Prostate gland (tissue), 2 donors: Measurements from ENCODE around the gene MORC1. TPM values are rescaled to one million over a fixed set of nuclear protein-coding genes. Genes with fewer than 3 reads are reported as not detected.

Experiments
- DNase-seq: peaks from one replicate; pipeline ENCODE4 v3.0.0-alpha.2; 2019; ENCODE audit warnings: low spot score
- H3K27ac ChIP-seq, 2 donors: fragments of 200-600 bp; sonication (generic); 2 replicates each; pipeline ENCODE4 v1.5.1; 2017 to 2019
- H3K27me3 ChIP-seq: fragments of 200-600 bp; sonication (generic); replicated peaks from 2 replicates; pipeline ENCODE4 v1.5.1; 2019; ENCODE audit not compliant: insufficient read depth
- H3K36me3 ChIP-seq, 2 donors: fragments of 200-600 bp; sonication (generic); 1 replicate in 1 of 2; 2 replicates in 1 of 2; pipeline versions ENCODE4 v1.5.1 to v1.8.1; 2017 to 2019
- H3K4me1 ChIP-seq: fragments of 200-600 bp; sonication (generic); replicated peaks from 2 replicates; pipeline ENCODE4 v1.5.1; 2019
- H3K4me3 ChIP-seq, 2 donors: fragments of 200-600 bp; sonication (generic); 2 replicates each; pipeline ENCODE4 v1.5.1; 2017 to 2019
- H3K9me3 ChIP-seq: fragments of 200-600 bp; sonication (generic); 2 replicates; pipeline ENCODE4 v1.5.1; 2017
- CTCF ChIP-seq, 4 experiments: fragments of 200-600 bp in 2 of 4; fragments of 450-650 bp in 2 of 4; sonication (generic) in 2 of 4; IDR thresholded peaks; 1 replicate in 3 of 4; 2 replicates in 1 of 4; pipeline ENCODE4 v1.5.1; 2016 to 2019; ENCODE audit warnings: antibody characterized with exemption in 4 of 4, mild to moderate bottlenecking in 2 of 4, moderate library complexity in 2 of 4
- POLR2A ChIP-seq: fragments of 450-650 bp; IDR thresholded peaks from one replicate; pipeline ENCODE4 v1.6.1; 2016; ENCODE audit warnings: antibody characterized with exemption, mild to moderate bottlenecking
- POLR2AphosphoS5 ChIP-seq: sonication (generic); formaldehyde crosslinking; IDR thresholded peaks from one replicate; pipeline ENCODE4 v1.6.1; 2017; ENCODE audit warnings: antibody characterized with exemption
- WGBS: methylation state at CpG from one replicate; pipeline ENCODE4 v1.1.5; 2018; 5-methylcytosine and 5-hydroxymethylcytosine counted together
- intact Hi-C: fragments of 100-400 bp; cut with DNase I; formaldehyde crosslinking; loops from one replicate; pipeline ENCODE4 v1.14.2; 2022
- total RNA-seq, 2 donors: library from RNA; depleted of rRNA; stranded (reverse); fragments of >200 nt; gene quantifications; one replicate each; pipeline ENCODE4 v1.1.0, GENCODE V29; 2016

The MORC1 gene
- total RNA-seq, 2 donors from 2014 or later = 6.6 TPM; not detected in 1

GRCh38 chr3:109059264-109059663, 58.7 kb downstream of the MORC1 start:
- intact Hi-C loops = no loop called here
- Histone ChIP-seq H3K27ac (no peak overlapping the region), H3K4me1 (no peaks in the 10 kb centered on the region), H3K4me3 (no peak overlapping the region), H3K36me3 (no peaks in the 10 kb centered on the region), H3K27me3 (no peaks in the 10 kb centered on the region), H3K9me3 (no peaks in the 10 kb centered on the region)
- 27% methylated on average over 5 of the region's 5 CpGs for WGBS
- no peak for TF ChIP-seq POLR2AphosphoS5
- no peak for TF ChIP-seq POLR2A
- no peak for TF ChIP-seq CTCF (IDR thresholded peaks at IDR 0.05)
- no peak for DNase-seq

GRCh38 chr3:109057616-109058015, 60.3 kb downstream of the MORC1 start:
- H3K4me3 ChIP-seq = no peak overlapping the region
- DNase-seq = no peak
- 63% methylated on average over 3 of the region's 3 CpGs for WGBS
- intact Hi-C loops = no loop called here
- no peaks in the 10 kb centered on the region for H3K27me3 ChIP-seq
- no peaks in the 10 kb centered on the region for H3K4me1 ChIP-seq
- no peak overlapping the region for H3K27ac ChIP-seq
- TF ChIP-seq CTCF (IDR thresholded peaks at IDR 0.05) (no peak), POLR2A (no peak), POLR2AphosphoS5 (no peak)
- no peaks in the 10 kb centered on the region for H3K36me3 ChIP-seq
- H3K9me3 ChIP-seq = no peaks in the 10 kb centered on the region

- WGBS = 91% methylated on average over 3 of the region's 3 CpGs
- H3K4me3 ChIP-seq = no peak overlapping the region
- H3K4me1 ChIP-seq = no peaks in the 10 kb centered on the region
- H3K36me3 ChIP-seq = no peaks in the 10 kb centered on the region
- no peak for TF ChIP-seq POLR2A
- TF ChIP-seq CTCF (IDR thresholded peaks at IDR 0.05) = no peak
- no peak for TF ChIP-seq POLR2AphosphoS5
- H3K27ac ChIP-seq = no peak overlapping the region
- intact Hi-C loops = no loop called here
- no peak for DNase-seq
- H3K9me3 ChIP-seq = no peaks in the 10 kb centered on the region
- no peaks in the 10 kb centered on the region for H3K27me3 ChIP-seq
These were observed 60.9 kb downstream of the MORC1 start for GRCh38 chr3:109057056-109057455.

GRCh38 chr3:109050591-109051167, 67.3 kb downstream of the MORC1 start:
- Histone ChIP-seq H3K4me1 (no peaks in the 10 kb centered on the region), H3K27ac (no peak overlapping the region), H3K4me3 (no peak overlapping the region), H3K27me3 (no peaks in the 10 kb centered on the region), H3K9me3 (no peaks in the 10 kb centered on the region), H3K36me3 (no peaks in the 10 kb centered on the region)
- no peak for DNase-seq
- TF ChIP-seq POLR2A (no peak), POLR2AphosphoS5 (no peak), CTCF (IDR thresholded peaks at IDR 0.05) (peak in 1 of 4 experiments; percentile 30)
- 75% methylated on average over 3 of the region's 3 CpGs for WGBS
- intact Hi-C loops = no loop called here

GRCh38 chr3:109047366-109047765, 70.6 kb downstream of the MORC1 start:
- H3K36me3 ChIP-seq = no peaks in the 10 kb centered on the region
- no peaks in the 10 kb centered on the region for H3K9me3 ChIP-seq
- no peak overlapping the region for H3K4me3 ChIP-seq
- H3K4me1 ChIP-seq = no peaks in the 10 kb centered on the region
- WGBS = 71% methylated on average over 2 of the region's 2 CpGs
- H3K27ac ChIP-seq = no peak overlapping the region
- DNase-seq = no peak
- no peak for TF ChIP-seq POLR2AphosphoS5
- no peak for TF ChIP-seq POLR2A
- TF ChIP-seq CTCF (IDR thresholded peaks at IDR 0.05) = no peak
- no peaks in the 10 kb centered on the region for H3K27me3 ChIP-seq
- intact Hi-C loops = no loop called here
